GM21381 (cell line): ENCODE data around the gene PRR5.
"Not testable (repeated sequence)": the region's sequence is repeated elsewhere in the genome, so short reads cannot be mapped to it uniquely, and the experiment has no call there.

Source experiments
- ATAC-seq: cut with Tn5 transposase; IDR thresholded peaks from one replicate; pipeline ENCODE4 v1.9.1; 2021; ENCODE audit warnings: mild to moderate bottlenecking, moderate library complexity; ENCODE audit not compliant: unreplicated experiment

The PRR5 gene

GRCh38 chr22:44673406-44673805, 28.6 kb upstream of the PRR5 start:
- ATAC-seq: no peak

DNA sequence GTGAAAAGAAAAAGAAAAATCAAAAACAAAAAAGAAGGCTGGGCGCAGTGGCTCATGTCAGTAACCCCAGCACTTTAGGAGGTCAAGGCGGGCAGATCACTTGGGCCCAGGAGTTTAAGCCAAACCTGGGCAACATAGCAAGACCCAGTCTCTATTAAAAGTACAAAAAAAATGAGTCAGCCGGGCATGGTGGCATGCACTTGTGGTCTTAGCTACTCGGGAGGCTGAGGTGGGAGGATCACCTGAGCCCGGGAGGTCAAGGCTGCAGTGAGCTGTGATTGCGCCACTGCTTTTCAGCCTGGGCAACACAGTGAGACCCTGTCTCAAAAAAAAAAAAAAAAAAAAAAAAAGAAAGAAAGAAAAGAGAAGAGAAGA, 26.0 kb upstream of the PRR5 start:
- ATAC-seq: not testable (repeated sequence)

DNA sequence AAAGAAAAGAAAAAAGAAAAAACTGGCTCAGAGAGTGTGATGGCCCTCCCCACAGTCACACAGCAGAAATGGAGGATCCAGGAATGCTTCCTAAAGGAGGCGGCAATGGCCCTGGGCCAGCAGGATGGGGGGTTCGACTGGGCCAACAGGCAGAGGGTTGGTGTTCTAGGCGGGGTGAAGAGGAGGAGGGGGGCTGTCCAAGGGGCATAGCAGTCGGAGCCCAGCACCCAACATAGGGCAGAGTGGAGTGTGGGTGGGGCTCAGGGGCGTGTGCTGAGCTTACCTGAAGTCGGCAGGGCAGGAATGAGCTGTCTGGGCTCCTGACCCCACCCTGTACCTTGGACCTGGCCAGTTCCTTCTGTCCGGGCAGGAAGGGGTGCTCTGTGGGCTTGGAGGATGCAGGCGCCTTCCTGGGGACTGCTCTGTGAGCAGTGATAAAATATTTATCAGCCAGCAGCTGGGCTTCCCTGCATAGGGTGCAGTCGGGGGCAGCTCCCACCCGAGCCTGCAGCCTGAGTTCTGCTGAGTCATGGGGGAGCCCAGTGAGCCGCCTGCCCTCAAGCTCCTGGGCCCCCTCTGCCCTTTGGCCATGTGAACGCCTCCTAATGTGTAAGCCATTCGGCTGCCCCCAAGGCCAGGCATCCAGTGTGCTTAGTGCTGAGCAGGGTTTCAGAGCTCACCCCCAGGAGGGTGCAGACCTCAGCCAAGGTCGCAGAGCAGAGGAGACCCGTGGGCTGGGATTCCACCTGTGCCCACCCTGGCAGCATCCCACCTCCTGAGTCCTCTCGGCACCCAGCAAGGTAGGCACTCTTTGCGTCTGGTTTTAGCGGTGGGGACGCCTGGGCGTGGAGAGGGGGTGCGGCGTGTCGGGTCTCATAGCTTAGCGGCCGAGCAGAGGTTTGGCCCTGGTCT, 25.3 kb upstream of the PRR5 start:
- ATAC-seq: no peak

GRCh38 chr22:44677353-44677840, 24.6 kb upstream of the PRR5 start:
- no peak for ATAC-seq

- ATAC-seq: no peak
Observed at GRCh38 chr22:44677871-44678555, 24.0 kb upstream of the PRR5 start.

GRCh38 chr22:44678556-44679305, 23.3 kb upstream of the PRR5 start:
- no peak for ATAC-seq

GRCh38 chr22:44679306-44679647, 22.7 kb upstream of the PRR5 start:
- not testable (repeated sequence) for ATAC-seq

- ATAC-seq: no peak
Observed at GRCh38 chr22:44680058-44680457, 21.9 kb upstream of the PRR5 start.

GRCh38 chr22:44680481-44680894, 21.5 kb upstream of the PRR5 start:
- ATAC-seq: no peak

DNA sequence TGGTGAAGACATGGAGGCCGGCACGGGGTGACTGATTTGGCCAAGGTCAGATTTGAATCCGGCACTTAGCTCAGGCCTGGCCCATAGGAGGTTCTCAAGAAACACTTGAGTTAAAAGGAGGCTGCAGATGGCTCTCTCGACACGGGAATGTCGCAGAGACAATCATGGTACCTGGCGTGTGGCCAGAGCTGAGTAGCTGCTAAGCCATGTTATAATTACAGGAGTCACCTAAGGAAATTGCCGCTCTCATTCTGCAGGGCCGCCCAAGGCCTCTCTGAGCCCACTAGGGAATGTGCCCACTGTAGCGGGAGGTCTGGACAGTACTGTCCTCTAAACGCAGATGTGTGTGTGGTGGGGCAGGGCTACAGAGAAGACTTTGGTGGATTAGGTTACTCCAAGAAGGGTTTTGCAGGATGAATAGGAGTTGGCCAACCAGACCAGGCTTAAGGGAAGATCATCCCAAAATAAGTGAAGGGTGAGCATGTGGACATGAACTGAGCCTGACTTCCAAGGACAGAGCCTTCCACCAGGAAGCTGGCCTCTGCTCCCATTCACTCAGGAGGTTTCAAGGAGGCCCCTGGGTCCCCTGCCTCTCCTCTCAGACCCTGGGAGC, 19.3 kb upstream of the PRR5 start:
- no peak for ATAC-seq

DNA sequence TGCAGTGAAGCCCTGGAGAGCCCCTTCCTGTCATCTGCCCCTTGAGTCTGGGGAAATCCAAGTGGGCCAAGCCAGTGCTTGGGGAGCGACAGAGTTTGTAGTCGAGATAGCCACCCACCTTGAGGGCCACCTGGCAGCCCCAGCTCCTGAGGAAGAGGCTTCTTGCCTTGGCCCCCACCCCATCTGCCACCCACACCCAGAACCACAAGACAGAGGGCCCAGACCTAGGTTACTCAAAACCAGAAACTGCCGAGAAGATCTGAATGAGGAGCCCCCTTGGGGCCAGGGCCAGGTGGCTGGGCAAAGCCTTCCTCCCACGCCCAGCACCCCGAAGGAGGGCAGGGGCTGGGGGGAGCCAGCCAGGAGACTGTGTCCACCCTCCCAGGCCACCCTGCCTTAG, 18.8 kb upstream of the PRR5 start:
- no peak for ATAC-seq

- ATAC-seq: no peak
Observed at GRCh38 chr22:44683881-44684280, 18.1 kb upstream of the PRR5 start.

DNA sequence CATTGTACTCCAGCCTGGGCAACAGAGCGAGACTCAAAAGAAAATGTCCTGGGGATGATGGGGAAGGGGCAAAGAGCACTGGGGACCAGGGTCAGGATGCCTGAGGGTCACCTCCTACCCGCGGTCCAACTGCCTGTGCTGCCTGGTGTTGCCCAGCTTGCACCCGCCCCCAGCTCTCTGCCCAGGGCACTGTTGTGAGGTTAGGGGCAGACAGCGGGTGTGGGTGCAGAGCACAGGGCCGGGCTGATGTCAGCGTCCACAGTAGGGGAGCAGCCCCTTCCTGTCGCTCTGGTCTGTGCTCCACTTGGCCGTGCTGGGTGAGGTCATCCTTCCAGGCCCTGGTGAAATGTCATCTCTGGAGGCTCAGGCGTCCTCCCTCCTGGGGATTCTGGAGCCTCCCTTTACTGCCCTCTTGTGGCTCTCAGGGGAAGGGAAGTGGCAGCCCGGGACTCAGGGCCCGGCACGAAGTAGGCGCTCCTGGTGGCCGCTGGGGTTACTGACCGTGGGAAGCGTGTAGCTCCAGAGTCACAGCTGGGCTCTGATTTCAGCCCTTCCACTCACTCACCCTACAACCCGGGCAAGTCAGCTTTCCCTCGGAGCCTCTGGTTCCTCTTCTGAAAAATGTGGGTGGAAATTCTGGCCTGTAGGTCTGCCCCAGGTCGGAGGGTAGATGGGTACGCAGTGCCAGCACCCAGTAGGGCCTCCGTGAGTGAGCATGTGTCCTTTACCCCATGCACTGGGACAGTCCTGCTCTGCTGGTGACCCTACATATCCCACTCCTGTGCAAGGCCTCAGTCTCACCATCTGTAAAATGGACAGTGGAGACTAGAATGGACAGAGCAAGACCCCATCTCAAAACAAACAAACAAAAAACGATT, 17.3 kb upstream of the PRR5 start:
- ATAC-seq: peak; percentile 74

GRCh38 chr22:44685384-44686056, 16.5 kb upstream of the PRR5 start:
- ATAC-seq: peak; percentile 39

DNA sequence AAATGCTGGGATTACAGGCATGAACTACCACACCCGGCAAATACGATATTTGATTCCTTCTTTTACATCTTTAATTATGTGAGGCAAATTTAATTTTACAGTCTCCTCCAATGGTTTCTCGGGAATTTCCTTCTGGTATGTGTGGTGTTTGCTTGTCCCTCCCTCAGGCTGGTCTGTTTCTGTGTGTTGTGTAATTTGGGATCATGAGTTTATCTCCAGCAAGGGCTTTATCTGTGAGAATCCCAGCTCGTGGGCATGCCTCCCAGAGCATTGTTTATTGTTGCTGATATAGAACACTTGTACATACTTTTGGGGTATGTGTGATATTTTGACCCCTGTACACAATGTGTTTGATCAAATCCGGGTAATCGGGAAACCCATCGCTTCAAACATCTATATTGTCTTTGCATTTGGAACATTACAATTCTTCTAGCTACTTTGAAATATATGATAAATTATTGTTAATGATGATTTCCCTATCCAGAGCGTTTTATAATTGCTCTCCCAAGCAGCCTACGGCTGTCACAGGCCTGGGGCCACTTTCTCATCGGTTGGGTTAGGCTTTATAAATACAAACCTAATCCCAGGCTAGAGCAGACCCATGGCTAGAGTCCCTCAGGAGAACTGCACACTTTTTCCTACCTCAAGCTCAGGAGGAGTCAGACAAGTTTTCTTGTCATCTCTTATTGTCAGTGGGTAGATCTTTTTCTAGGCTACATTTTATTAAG, 15.0 kb upstream of the PRR5 start:
- no peak for ATAC-seq

DNA sequence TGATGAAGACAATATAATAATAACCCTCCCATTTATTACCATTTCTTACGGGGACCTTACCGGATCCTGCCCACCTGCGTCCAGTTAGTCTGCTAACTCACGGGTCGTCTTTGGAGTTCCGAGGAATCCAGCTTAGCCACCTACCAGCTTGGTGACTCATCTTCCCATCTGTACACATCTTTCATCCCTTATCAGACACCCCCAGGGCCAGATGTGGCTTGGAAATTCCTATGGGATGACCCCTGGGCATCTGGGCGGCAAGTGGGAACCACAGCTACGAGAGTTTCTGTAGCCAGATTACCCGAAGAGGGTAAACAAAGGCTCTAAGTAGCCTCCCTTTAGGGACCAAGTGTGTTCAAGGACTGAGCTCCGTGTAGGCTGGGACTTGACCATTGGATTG, 12.8 kb upstream of the PRR5 start:
- ATAC-seq: no peak

GRCh38 chr22:44689915-44690524, 12.0 kb upstream of the PRR5 start:
- no peak for ATAC-seq
